OCI-LY1 (cell line): ENCODE results near the gene COL5A2.

Experiments used
- EZH2 ChIP-seq: fragments of 200-600 bp; sonication (generic), shearing (Covaris generic); IDR thresholded peaks from 2 replicates; pipeline ENCODE4 v1.8.0; 2017; ENCODE audit warnings: borderline replicate concordance, mixed run types, mild to moderate bottlenecking, antibody characterized with exemption, low read length, moderate library complexity, mixed read lengths
- TF ChIP-seq, protein P1 (sequence below): fragments of 200-600 bp; sonication (generic), shearing (Covaris generic); IDR thresholded peaks from 2 replicates; pipeline ENCODE4 v1.5.1; 2017; ENCODE audit warnings: mild to moderate bottlenecking, antibody characterized with exemption, low read length, moderate library complexity, mixed read lengths

DNA sequence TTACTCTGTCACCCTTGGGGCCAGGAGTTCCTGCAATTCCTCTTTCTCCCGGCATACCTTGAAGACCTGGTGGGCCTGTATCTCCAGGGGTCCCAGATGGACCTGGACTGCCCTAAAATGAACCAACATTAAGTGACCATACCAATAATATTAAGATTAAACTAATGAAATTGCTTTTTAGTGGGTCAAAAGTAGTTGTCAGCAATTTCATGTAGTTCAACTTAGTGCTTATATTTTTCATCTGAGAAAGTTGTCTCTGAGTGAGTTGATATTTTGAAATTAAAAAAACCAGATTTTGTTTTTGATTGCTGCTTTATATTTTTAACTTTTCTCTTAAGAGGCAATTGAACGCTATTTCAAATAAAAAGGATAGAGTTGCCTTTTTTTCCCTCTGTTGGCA is 122.2 kb downstream of the COL5A2 start:
- TF ChIP-seq, protein P1, sequence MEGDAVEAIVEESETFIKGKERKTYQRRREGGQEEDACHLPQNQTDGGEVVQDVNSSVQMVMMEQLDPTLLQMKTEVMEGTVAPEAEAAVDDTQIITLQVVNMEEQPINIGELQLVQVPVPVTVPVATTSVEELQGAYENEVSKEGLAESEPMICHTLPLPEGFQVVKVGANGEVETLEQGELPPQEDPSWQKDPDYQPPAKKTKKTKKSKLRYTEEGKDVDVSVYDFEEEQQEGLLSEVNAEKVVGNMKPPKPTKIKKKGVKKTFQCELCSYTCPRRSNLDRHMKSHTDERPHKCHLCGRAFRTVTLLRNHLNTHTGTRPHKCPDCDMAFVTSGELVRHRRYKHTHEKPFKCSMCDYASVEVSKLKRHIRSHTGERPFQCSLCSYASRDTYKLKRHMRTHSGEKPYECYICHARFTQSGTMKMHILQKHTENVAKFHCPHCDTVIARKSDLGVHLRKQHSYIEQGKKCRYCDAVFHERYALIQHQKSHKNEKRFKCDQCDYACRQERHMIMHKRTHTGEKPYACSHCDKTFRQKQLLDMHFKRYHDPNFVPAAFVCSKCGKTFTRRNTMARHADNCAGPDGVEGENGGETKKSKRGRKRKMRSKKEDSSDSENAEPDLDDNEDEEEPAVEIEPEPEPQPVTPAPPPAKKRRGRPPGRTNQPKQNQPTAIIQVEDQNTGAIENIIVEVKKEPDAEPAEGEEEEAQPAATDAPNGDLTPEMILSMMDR = no peak
- no peak for TF ChIP-seq EZH2
